HG03354 (cell line): ENCODE results near the gene NPR2.

Experiments used
- ATAC-seq: cut with Tn5 transposase; IDR thresholded peaks from one replicate; pipeline ENCODE4 v1.9.1; 2021; ENCODE audit warnings: mild to moderate bottlenecking; ENCODE audit not compliant: unreplicated experiment, poor library complexity, severe bottlenecking

Gene NPR2

GRCh38 chr9:35826071-35826701 lies 34.8 kb downstream of the NPR2 start:
- ATAC-seq = peak; percentile 50

GRCh38 chr9:35827486-35827885 lies 36.1 kb downstream of the NPR2 start:
- no peak for ATAC-seq

GRCh38 chr9:35828716-35829083 lies 37.3 kb downstream of the NPR2 start, which contains the start of gene FAM221B:
Gene FAM221B (minus strand): TSS chr9:35828732. CDS start chr9:35826161, 2,571 bp downstream.
- ATAC-seq = no peak

- ATAC-seq = peak; percentile 84
Measured at GRCh38 chr9:35829084-35829763, 37.8 kb downstream of the NPR2 start, which contains the start of gene TMEM8B. Gene TMEM8B (plus strand): TSS chr9:35829228. CDS start chr9:35829448, 220 bp downstream.

GRCh38 chr9:35829764-35830096 lies 38.3 kb downstream of the NPR2 start:
- no peak for ATAC-seq

GRCh38 chr9:35831040-35831439 lies 39.6 kb downstream of the NPR2 start:
- ATAC-seq = no peak

- no peak for ATAC-seq
Measured at GRCh38 chr9:35832814-35833213, 41.4 kb downstream of the NPR2 start.

GRCh38 chr9:35834260-35835215 lies 43.1 kb downstream of the NPR2 start:
- no peak for ATAC-seq

GRCh38 chr9:35835216-35835632 lies 43.8 kb downstream of the NPR2 start:
- ATAC-seq = no peak

GRCh38 chr9:35835766-35836165 lies 44.4 kb downstream of the NPR2 start:
- no peak for ATAC-seq

- no peak for ATAC-seq
Measured at GRCh38 chr9:35836595-35836994, 45.2 kb downstream of the NPR2 start.

- ATAC-seq = no peak
Measured at GRCh38 chr9:35839926-35840325, 48.5 kb downstream of the NPR2 start.

GRCh38 chr9:35840881-35841644 lies 49.7 kb downstream of the NPR2 start:
- ATAC-seq = no peak

- no peak for ATAC-seq
Measured at GRCh38 chr9:35841645-35841900, 50.2 kb downstream of the NPR2 start.

- ATAC-seq = no peak
Measured at GRCh38 chr9:35842020-35842745, 50.8 kb downstream of the NPR2 start.

GRCh38 chr9:35842795-35843194 lies 51.4 kb downstream of the NPR2 start:
- peak; percentile 76 for ATAC-seq

GRCh38 chr9:35844628-35845270 lies 53.4 kb downstream of the NPR2 start:
- ATAC-seq = no peak

GRCh38 chr9:35845824-35846771 lies 54.7 kb downstream of the NPR2 start:
- no peak for ATAC-seq
